ENCODE data around the gene INPP4A. TPM values are rescaled to one million over a fixed set of nuclear protein-coding genes. Genes with fewer than 3 reads are reported as not detected.
A peak's percentile ranks its signal among the peaks of the same experiment; 100 is the strongest.

The INPP4A gene
- total RNA-seq, 2 experiments from 2014 or later, result 140 to 165 TPM

DNA sequence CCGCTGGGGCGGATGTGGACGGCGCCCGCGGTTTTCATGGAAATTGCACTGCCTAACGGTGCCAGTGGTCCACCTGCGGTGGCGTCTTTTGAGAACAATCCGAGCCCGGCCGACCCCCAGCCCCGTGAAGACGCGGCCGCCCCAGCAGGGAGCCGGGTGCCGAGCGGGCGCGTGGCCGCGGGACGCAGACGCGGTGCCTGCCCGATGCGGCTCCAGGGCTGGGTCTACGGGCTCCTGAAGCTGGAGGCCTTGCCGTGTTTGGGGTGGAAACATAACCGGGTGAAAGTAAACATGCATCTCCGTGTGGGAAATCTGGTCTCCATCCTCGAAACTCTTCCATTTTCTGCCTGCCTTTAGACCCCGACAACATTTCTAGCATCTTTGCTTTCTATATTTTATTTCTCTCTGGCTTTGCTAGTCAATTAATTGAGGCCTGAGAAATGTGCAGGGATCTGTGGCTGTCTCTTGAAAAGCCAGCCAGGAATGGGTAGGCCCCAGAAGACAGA is 572 bp downstream of the INPP4A start:
- Mint-ChIP-seq H3K4me1 (peaks cover 40% of the 10 kb centered on the region), H3K9me3 (peaks cover 3% of the 10 kb centered on the region), H3K36me3 (ENCODE audit: low read depth) (peaks cover 35% of the 10 kb centered on the region), H3K4me3 (peak overlapping the region; percentile 93), H3K27me3 (no peaks in the 10 kb centered on the region), H3K27ac (peak overlapping the region; percentile 94)
- CTCF ChIA-PET, result interaction anchor here (3.1 kb wide), 1 partner anchor 13 kb away, joined by 15 read pairs; no protein-coding TSS in a partner anchor
- peak; percentile 32 for DNase-seq
- POLR2A ChIA-PET, result no interaction called here

DNA sequence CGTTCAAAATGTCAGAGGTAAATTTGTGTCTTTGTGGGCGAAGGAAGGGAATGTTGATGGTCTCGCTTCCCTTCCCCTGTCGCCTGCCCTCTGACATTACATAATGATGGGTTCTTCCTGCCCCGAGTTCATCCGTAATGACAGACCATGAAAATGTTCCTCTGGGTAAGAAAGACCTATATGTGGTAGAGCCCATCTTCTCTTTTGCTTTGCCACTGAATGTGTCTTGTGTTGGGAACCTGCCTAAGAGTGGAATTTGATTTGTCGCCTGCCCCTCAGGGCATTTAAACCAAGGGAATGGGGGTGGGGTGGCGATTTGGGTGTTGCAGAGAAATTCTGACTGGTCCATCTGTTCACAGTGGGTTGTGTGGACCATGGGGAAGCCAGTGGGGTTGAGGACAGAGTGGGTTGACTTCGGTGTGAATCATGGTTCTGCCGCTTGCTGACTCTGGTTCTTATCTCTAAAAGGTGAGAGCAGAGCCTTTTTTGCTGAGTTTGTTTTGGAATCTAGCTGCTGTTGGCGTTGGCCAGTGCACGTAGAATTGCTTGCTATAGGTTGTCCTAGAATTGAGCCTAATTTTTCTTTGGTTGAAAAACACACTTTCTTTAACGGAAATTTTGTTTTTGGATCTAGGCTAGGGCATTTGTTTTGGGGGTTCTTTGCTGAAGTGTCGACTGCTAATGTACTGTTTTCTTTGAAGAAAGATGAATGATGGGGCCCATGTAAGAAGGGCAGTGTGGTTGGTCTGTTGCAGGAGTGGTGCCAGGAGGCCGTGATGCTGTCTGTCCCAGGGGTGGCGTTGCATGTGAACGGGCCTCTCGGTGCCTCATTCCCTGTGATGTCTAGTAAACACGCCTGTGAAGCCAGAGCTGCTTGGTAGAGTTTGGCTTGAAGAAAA is 1.3 kb downstream of the INPP4A start:
- H3K4me1 Mint-ChIP-seq, result peaks cover 45% of the 10 kb centered on the region

DNA sequence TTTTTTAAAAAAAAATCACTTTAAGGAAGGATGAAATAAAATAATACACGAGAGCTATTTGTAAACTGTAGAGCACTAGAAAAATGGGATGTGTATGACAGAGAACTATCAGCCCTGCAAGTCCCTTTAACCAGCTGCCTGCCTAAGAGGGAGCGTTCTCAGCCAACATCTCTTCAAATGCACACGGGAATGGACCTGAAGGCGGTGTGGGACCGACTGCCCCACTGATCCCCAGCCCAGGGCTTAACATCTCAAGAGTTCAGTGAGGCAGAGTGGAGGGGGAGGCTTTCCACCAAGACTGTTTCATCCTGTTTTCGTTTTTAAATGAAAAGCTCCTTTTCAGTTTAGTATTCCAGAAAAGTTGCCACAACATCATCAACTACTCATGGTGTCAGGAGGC is 2.2 kb downstream of the INPP4A start:
- Mint-ChIP-seq H3K27me3 (no peaks in the 10 kb centered on the region), H3K4me1 (peaks cover 54% of the 10 kb centered on the region), H3K27ac (peak overlapping the region; percentile 94), H3K4me3 (peak overlapping the region; percentile 93), H3K9me3 (no peaks in the 10 kb centered on the region), H3K36me3 (ENCODE audit: low read depth) (peaks cover 38% of the 10 kb centered on the region)
- ChIA-PET CTCF (interaction anchor here (0.9 to 3.1 kb wide), 7 partner anchors 9 to 24 kb away, joined by 3 to 15 read pairs (median 5); no protein-coding TSS in a partner anchor), POLR2A (interaction anchor here (0.7 kb wide), 2 partner anchors 33 to 1623 kb away, joined by 3 to 7 read pairs; no protein-coding TSS in a partner anchor)
- no peak for DNase-seq

More for the DNA sequence above, 1.3 kb downstream of the INPP4A start:
- DNase-seq, result peak; percentile 53
- H3K9me3 Mint-ChIP-seq, result no peaks in the 10 kb centered on the region
- peaks cover 36% of the 10 kb centered on the region for H3K36me3 Mint-ChIP-seq (ENCODE audit: low read depth)
- ChIA-PET CTCF (interaction anchor here (1.0 to 3.1 kb wide), 6 partner anchors 8 to 25 kb away, joined by 4 to 15 read pairs (median 6); no protein-coding TSS in a partner anchor), POLR2A (interaction anchor here (0.8 kb wide), 1 partner anchor 779 kb away, joined by 3 read pairs; no protein-coding TSS in a partner anchor)
- no peaks in the 10 kb centered on the region for H3K27me3 Mint-ChIP-seq
- H3K27ac Mint-ChIP-seq, result peak overlapping the region; percentile 94
- H3K4me3 Mint-ChIP-seq, result peak overlapping the region; percentile 93

DNA sequence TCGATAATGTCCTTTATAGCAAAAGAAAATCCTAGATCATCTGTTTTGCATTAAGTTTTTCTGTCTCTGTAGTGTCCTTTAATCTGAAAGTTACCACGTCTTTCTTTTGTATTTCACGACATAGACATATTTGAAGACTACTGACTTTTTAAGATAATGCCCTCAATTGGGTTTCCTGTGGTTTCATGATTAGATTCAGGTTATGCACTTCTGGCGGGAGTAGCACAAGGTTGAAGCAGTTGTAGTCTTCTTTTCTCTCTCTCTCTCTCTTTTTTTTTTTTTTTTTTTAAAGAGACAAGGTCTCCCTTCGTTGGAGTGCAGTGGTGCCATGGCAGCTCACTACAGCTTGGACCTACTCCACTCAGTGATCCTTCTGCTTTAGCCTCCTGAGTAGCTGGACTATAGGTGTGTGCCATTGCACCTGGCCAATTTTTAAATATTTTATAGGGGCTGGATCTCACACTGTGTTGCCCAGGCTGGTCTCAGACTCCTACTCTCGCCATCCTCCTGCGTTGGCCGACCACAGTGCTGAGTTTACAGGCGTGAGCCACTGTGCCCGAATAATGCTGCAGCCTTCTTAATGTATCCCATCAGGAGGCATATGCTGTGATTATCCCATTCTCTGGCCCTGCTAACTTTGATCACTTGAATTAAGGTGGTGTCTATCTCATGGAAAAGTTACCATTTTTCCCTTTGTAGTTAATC is 3.9 kb downstream of the INPP4A start:
- Mint-ChIP-seq H3K9me3 (no peaks in the 10 kb centered on the region), H3K36me3 (ENCODE audit: low read depth) (peaks cover 54% of the 10 kb centered on the region), H3K27me3 (no peaks in the 10 kb centered on the region), H3K27ac (peak overlapping the region; percentile 94), H3K4me3 (peak overlapping the region; percentile 93), H3K4me1 (peaks cover 72% of the 10 kb centered on the region)
- CTCF ChIA-PET, result interaction anchor here (1.0 kb wide), 1 partner anchor 124 kb away, joined by 3 read pairs; no protein-coding TSS in a partner anchor
- POLR2A ChIA-PET, result no interaction called here
- peak; percentile 69 for DNase-seq

DNA sequence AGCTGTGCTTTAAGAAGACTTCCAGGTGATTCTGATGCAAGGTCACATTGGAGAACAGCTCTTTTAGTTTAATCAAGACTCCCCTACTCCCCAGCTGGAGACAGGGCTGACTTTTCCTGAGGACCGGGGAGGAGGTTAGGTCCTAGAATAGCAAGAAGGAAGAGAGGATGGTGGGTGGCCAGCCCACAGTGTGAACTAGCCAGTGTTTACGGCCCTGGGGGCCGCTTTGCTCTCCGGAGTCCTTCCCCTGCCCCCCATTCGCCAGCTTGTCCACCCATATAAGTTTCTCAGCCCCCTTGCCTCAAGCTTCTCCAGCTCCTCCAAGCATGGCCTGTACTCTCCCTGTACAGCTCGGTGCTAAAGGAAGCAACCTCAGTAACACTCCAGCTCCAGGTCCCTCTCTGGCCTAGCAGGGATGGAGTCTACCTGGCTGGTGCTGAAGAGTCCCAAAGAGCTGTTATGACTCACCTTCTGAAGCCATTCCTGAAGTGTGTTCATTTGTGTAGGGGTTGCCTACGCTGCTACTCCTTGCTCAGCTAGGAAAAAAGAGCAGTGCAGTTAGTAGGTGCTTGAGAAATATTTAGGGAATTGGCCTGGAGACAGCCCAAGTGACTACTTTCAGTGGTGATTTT is 7.9 kb downstream of the INPP4A start:
- Mint-ChIP-seq H3K9me3 (no peaks in the 10 kb centered on the region), H3K27me3 (no peaks in the 10 kb centered on the region), H3K4me3 (no peak overlapping the region), H3K36me3 (ENCODE audit: low read depth) (peaks cover 57% of the 10 kb centered on the region), H3K27ac (peak overlapping the region; percentile 88), H3K4me1 (peaks cover 92% of the 10 kb centered on the region)
- ChIA-PET CTCF (interaction anchor here (1.1 to 5.7 kb wide), 4 partner anchors 12 to 36 kb away, joined by 3 to 46 read pairs (median 4); no protein-coding TSS in a partner anchor), POLR2A (no interaction called here)
- no peak for DNase-seq

DNA sequence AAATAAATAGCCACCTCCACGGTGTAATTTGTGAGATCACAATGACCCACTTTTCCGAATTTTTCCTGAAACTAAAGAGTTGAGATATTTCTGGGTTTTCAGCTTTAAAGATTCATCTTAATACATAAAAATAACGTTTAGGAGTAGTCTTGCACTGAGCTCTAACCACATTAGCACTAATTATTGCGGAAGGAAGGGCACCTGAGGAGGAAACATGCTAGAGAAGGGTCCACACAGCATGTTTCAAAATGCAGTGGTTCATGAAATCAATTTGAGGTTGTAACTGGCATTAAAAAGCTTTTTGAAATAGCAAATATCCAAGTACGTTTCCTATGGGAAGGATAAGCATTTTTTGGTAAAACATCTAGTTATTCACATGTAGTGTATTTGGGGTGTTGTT is 8.4 kb downstream of the INPP4A start:
- ChIA-PET CTCF (interaction anchor here (1.1 to 5.7 kb wide), 3 partner anchors 11 to 21 kb away, joined by 3 to 46 read pairs (median 3); no protein-coding TSS in a partner anchor), POLR2A (no interaction called here)
- peaks cover 59% of the 10 kb centered on the region for H3K36me3 Mint-ChIP-seq (ENCODE audit: low read depth)
- no peak for DNase-seq
- H3K9me3 Mint-ChIP-seq, result no peaks in the 10 kb centered on the region
- peak overlapping the region; percentile 88 for H3K27ac Mint-ChIP-seq
- H3K4me3 Mint-ChIP-seq, result no peak overlapping the region
- H3K27me3 Mint-ChIP-seq, result no peaks in the 10 kb centered on the region
- peaks cover 93% of the 10 kb centered on the region for H3K4me1 Mint-ChIP-seq

DNA sequence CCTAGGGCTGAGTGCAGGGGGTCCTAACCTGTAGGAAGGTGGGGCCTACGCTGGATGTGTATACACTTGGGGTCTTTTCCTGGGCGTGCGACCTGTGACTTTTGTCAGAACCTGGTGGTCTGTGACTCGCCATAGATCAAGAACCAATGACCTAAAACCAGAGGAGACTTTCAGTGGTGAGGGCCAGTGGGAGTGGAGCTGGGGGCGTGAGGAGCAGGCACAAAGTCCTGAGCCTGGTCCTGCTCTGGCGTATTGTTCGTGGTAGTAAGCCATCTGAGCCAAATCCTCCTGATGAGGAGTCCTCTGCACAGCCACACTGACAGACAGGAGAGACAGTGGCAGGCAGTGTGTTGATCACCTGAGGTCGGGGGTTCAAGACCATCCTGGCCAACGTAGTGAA is 8.9 kb downstream of the INPP4A start:
- H3K27me3 Mint-ChIP-seq, result no peaks in the 10 kb centered on the region
- H3K36me3 Mint-ChIP-seq (ENCODE audit: low read depth), result peaks cover 61% of the 10 kb centered on the region
- H3K4me1 Mint-ChIP-seq, result peaks cover 94% of the 10 kb centered on the region
- ChIA-PET POLR2A (no interaction called here), CTCF (interaction anchor here (1.1 to 5.7 kb wide), 4 partner anchors 11 to 32 kb away, joined by 3 to 46 read pairs (median 3); no protein-coding TSS in a partner anchor)
- DNase-seq, result no peak
- peak overlapping the region; percentile 88 for H3K27ac Mint-ChIP-seq
- H3K4me3 Mint-ChIP-seq, result peak overlapping the region; percentile 8
- no peaks in the 10 kb centered on the region for H3K9me3 Mint-ChIP-seq

DNA sequence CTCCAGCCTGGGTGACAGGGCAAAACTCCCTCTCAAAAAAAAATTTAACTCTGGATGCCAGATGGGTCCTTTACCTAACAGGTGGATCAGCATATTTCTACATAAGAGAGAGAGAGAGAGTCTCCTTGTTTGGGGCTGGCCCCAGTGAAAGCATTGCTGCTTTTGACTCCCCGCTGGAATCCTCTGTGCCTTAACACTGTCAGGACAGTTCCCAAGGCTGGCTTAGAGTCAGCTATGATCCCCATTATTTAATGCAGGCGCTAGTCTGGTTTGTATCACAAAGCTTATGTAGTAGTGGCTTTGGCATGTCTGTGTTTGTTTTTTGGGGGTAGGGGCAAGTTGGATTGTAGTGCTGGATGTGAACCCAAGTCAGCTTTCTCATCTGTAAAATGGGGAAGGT is 9.4 kb downstream of the INPP4A start:
- peak overlapping the region; percentile 88 for H3K27ac Mint-ChIP-seq
- H3K36me3 Mint-ChIP-seq (ENCODE audit: low read depth), result peaks cover 60% of the 10 kb centered on the region
- no peak for DNase-seq
- H3K9me3 Mint-ChIP-seq, result no peaks in the 10 kb centered on the region
- H3K27me3 Mint-ChIP-seq, result no peaks in the 10 kb centered on the region
- POLR2A ChIA-PET, result no interaction called here
- peak overlapping the region; percentile 32 for H3K4me3 Mint-ChIP-seq
- H3K4me1 Mint-ChIP-seq, result peaks cover 94% of the 10 kb centered on the region
- CTCF ChIA-PET, result interaction anchor here (0.9 to 5.7 kb wide), 6 partner anchors 10 to 31 kb away, joined by 3 to 46 read pairs (median 3); no protein-coding TSS in a partner anchor

DNA sequence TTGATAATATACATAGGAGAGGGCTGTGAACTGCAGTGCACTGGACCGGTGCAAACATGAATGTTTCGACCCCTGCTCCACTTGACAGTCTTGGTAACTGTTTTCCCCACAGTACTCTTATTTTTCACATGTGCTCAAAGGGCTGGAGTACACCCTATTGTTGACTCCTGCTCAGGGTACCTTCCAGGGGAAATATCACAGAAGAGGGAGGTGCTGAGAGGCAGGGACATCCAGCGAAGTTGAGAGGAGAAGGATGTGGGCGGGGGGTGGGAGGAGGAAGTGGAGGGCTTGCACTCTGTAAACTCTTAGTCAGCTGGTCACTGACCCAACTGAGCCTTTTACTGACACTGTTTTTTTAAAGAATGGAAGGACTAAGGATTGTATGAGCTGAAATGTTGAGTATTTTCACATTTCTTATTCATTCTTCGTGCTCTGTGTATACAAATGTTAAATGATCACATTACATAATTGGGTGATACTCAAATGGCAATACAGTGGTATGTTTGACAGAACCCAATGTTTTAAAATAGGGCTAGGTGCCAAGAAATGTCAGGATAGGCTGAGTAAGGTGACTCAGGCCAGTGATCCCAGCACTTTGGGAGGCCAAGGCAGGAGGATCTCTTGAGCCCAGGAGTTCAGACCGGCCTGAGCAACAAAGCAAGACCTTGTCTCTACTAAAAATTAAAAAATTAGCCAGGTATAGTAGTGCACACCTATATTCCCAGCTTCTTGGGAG is 10.0 kb downstream of the INPP4A start:
- ChIA-PET CTCF (interaction anchor here (0.6 to 5.7 kb wide), 7 partner anchors 8 to 376 kb away, joined by 3 to 46 read pairs (median 3); no protein-coding TSS in a partner anchor), POLR2A (no interaction called here)
- peaks cover 62% of the 10 kb centered on the region for H3K36me3 Mint-ChIP-seq (ENCODE audit: low read depth)
- H3K27me3 Mint-ChIP-seq, result no peaks in the 10 kb centered on the region
- H3K4me1 Mint-ChIP-seq, result peaks cover 94% of the 10 kb centered on the region
- H3K27ac Mint-ChIP-seq, result peak overlapping the region; percentile 88
- no peaks in the 10 kb centered on the region for H3K9me3 Mint-ChIP-seq
- peak; percentile 54 for DNase-seq
- H3K4me3 Mint-ChIP-seq, result peak overlapping the region; percentile 49

DNA sequence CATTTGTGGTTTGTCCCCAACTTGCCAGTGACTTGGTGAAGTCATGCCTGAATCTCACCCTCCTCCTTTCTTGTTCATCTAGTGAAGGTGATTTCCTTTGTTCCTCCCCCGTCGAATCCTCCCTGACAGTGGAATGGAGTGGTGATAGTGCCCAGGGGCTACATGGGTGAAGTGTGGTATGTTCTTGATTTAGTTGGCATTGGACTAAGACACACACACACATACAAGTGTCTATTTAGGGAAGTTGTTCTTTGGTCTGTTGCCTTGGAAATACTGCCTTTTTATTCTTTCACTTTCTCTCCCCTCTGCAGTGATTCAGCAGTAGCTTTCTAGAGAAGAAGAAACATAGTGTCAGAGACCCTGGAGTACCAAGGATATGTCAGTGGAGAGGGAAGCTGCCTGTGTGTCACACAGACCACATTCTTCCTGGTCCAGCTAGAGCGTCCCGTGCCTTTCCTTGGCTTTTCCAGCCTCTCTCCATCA is 10.9 kb downstream of the INPP4A start:
- no peaks in the 10 kb centered on the region for H3K9me3 Mint-ChIP-seq
- peak; percentile 65 for DNase-seq
- peak overlapping the region; percentile 88 for H3K27ac Mint-ChIP-seq
- no peaks in the 10 kb centered on the region for H3K27me3 Mint-ChIP-seq
- peaks cover 94% of the 10 kb centered on the region for H3K4me1 Mint-ChIP-seq
- peak overlapping the region; percentile 49 for H3K4me3 Mint-ChIP-seq
- H3K36me3 Mint-ChIP-seq (ENCODE audit: low read depth), result peaks cover 65% of the 10 kb centered on the region
- ChIA-PET POLR2A (no interaction called here), CTCF (interaction anchor here (1.1 to 2.7 kb wide), 4 partner anchors 9 to 42 kb away, joined by 4 to 8 read pairs (median 4); no protein-coding TSS in a partner anchor)

DNA sequence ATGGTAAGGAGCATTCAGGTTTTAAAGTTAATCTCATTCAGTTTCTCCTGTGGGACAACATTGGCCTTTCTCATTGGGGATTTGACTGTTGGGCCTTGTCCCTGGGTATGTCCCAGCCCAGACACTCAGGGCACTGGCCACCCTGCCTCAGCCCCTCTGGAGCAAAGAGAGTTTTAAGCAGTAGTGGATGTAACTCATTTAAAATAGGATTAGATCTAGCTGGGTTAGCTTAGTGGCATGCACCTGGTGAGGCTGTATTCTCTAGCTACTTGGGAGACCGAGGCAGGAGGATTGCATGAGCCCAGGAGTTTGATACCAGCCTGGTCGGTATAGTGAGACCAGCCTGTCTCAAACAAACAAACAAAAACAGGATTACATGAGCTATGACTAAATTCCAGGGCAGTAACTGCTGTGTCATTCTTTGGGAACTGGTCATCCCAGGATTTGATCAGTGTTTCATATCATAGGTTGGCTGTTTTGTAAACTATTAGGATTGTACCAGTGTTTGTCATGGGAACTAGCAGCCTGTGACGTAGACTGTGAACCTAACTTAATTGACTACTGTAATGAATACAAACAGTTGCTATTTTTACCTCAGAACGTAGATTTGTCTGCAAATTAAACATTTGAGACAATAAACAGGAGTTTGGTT is 12.5 kb downstream of the INPP4A start:
- no peaks in the 10 kb centered on the region for H3K27me3 Mint-ChIP-seq
- H3K27ac Mint-ChIP-seq, result peak overlapping the region; percentile 71
- H3K9me3 Mint-ChIP-seq, result no peaks in the 10 kb centered on the region
- no peak overlapping the region for H3K4me3 Mint-ChIP-seq
- H3K4me1 Mint-ChIP-seq, result peaks cover 94% of the 10 kb centered on the region
- H3K36me3 Mint-ChIP-seq (ENCODE audit: low read depth), result peaks cover 63% of the 10 kb centered on the region
- POLR2A ChIA-PET, result interaction anchor here (0.7 kb wide), 1 partner anchor 31 kb away, joined by 4 read pairs; no protein-coding TSS in a partner anchor
- no peak for DNase-seq
- CTCF ChIA-PET, result interaction anchor here (0.7 to 3.4 kb wide), 6 partner anchors 9 to 48 kb away, joined by 3 to 15 read pairs (median 4); no protein-coding TSS in a partner anchor
